Measurements from ENCODE around the gene SAV1. TPM values are rescaled to one million over a fixed set of nuclear protein-coding genes. Genes with fewer than 3 reads are reported as not detected.
A peak's percentile ranks its signal among the peaks of the same experiment; 100 is the strongest.

The SAV1 gene
- total and polyA plus RNA-seq, 2 of the 8 experiments (the other 6 are each of a cell fraction or from before 2014, with no cell fraction given): 15.9 to 78.3 TPM

DNA sequence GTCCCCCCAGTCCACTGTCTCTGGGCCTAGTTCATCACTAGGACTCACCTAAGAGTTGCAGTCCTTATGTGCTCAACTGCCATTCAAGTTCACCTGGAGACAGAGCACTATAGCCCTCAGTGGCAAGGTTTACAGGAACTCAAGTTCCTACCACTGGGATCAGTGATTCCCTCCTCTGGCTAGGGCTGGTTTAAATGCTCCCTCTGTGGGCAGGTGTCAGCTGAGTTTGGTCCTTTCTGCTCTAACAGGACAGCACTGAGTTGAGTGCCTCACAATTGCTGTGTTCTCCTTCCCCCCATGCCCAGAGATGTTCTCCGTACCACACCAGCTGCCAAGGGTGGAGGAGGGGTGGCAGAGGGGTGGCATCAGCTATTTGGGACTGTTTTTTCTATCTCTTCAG, 20.8 kb upstream of the SAV1 start:
- DNase-seq (ENCODE audit: low read depth in 1 of 2, low spot score in 2 of 2): no peak
- Histone ChIP-seq H3K18ac (ENCODE audit: extremely low read depth, low read length) (no peak overlapping the region), H3K4me2 (ENCODE audit: insufficient read depth in 1 of 2, low read depth in 2 of 2, low read length in 2 of 2) (no peak overlapping the region), H2AK5ac (ENCODE audit: low read depth, low read length) (no peak overlapping the region), H3K56ac (replicated peaks; ENCODE audit: insufficient read length, low read depth, low read length) (no peak overlapping the region), H2BK12ac (ENCODE audit: low read depth, low read length) (no peak overlapping the region), H3K79me1 (ENCODE audit: low read depth, low read length) (no peaks in the 10 kb centered on the region), H4K91ac (replicated peaks; ENCODE audit: insufficient read length, low read length) (no peak overlapping the region), H2BK15ac (ENCODE audit: low read length) (no peak overlapping the region), H3K4me1 (replicated peaks in 1 of 4; ENCODE audit: control insufficient read depth in 3 of 4, insufficient read depth in 4 of 4, low read length in 3 of 4) (no peaks in the 10 kb centered on the region), H3K14ac (ENCODE audit: insufficient read length) (no peak overlapping the region), H2BK20ac (ENCODE audit: low read length) (no peak overlapping the region), H3K23me2 (ENCODE audit: low read depth, low read length) (no peaks in the 10 kb centered on the region), H2BK5ac (ENCODE audit: low read depth, low read length) (no peak overlapping the region), H3K79me2 (ENCODE audit: control insufficient read depth in 1 of 2, insufficient read depth in 2 of 2, low read length in 2 of 2) (no peaks in the 10 kb centered on the region), H4K20me1 (replicated peaks in 1 of 2; ENCODE audit: control insufficient read depth in 1 of 2, insufficient read depth in 2 of 2, low read length in 2 of 2) (no peaks in the 10 kb centered on the region), H3K36me3 (ENCODE audit: control insufficient read depth in 2 of 4, insufficient read depth in 4 of 4, low read length in 3 of 4) (no peaks in the 10 kb centered on the region), H4K5ac (ENCODE audit: insufficient read length, low read depth, low read length) (no peak overlapping the region), H3K4me3 (ENCODE audit: extremely low read depth in 1 of 4, insufficient read depth in 2 of 4, low read depth in 3 of 4, low read length in 4 of 4) (no peak overlapping the region), H2BK120ac (replicated peaks; ENCODE audit: low read depth, low read length) (no peak overlapping the region), H3K23ac (ENCODE audit: insufficient read length) (no peak overlapping the region), H3K4ac (replicated peaks; ENCODE audit: insufficient read length, low read depth, low read length) (no peak overlapping the region), H4K8ac (ENCODE audit: extremely low read depth, insufficient read depth, low read length) (no peak overlapping the region), H3K27ac (ENCODE audit: low read depth, low read length) (no peak overlapping the region), H3K9ac (replicated peaks in 1 of 4; ENCODE audit: extremely low read depth in 1 of 4, low read depth in 3 of 4, low read length in 3 of 4) (no peak overlapping the region), H3K27me3 (replicated peaks in 1 of 4; ENCODE audit: control insufficient read depth in 3 of 4, extremely low read depth in 1 of 4, insufficient read depth in 3 of 4, low read length in 3 of 4) (no peaks in the 10 kb centered on the region), H2AFZ (ENCODE audit: low read length) (peak overlapping the region; percentile 48), H3K9me3 (ENCODE audit: insufficient read depth in 2 of 2, low read depth in 1 of 2, low read length in 1 of 2) (peaks cover 4 to 6% of the 10 kb centered on the region in 2 experiments)
- ChIA-PET POLR2A (ENCODE audit: partially characterized antibody) (interaction anchor here (0.6 to 1.4 kb wide), 2 partner anchors 19 to 20 kb away, joined by 3 read pairs; partner anchors contain the start of gene SAV1), CTCF (ENCODE audit: partially characterized antibody) (interaction anchor here (0.7 to 2.2 kb wide), 12 partner anchors 10 to 109 kb away, joined by 3 to 6 read pairs (median 4); no protein-coding TSS in a partner anchor)
- 100% methylated on average over 1 of the region's 1 CpG; no CpG with 5 or more reads in 1 of the 2 experiments for WGBS, 2 experiments (ENCODE audit: extremely low coverage in 1 of 2, insufficient coverage in 1 of 2, insufficient read length in 1 of 2, insufficient replicate concordance in 2 of 2, low coverage in 1 of 2, low lambda C conversion rate in 2 of 2, missing lambda C conversion rate in 1 of 2)
- peak; percentile 7 for FAIRE-seq
- TF ChIP-seq POLR2A (IDR thresholded peaks at IDR 0.05; ENCODE audit: control extremely low read depth in 1 of 2, low read depth in 2 of 2, low read length in 2 of 2) (no peak), NRF1 (IDR thresholded peaks at IDR 0.05; ENCODE audit: low read depth, low read length) (no peak), SIX5 (IDR thresholded peaks at IDR 0.05; ENCODE audit: low read depth, low read length) (no peak), CTCF (IDR thresholded peaks at IDR 0.05; ENCODE audit: control extremely low read depth in 1 of 3, insufficient read depth in 1 of 3, low read depth in 1 of 3, low read length in 3 of 3) (peak; percentile 21 to 43 (median 42); a peak in 3 of 4 replicates), BACH1 (IDR thresholded peaks at IDR 0.05; ENCODE audit: low read length) (no peak), BCL11A (IDR thresholded peaks at IDR 0.05; ENCODE audit: low read depth in 2 of 2, low read length in 2 of 2) (no peak), ZNF274 (IDR thresholded peaks at IDR 0.05; ENCODE audit: borderline replicate concordance, extremely low read depth, low read length) (no peak), SRF (IDR thresholded peaks at IDR 0.05; ENCODE audit: low read depth, low read length) (no peak), CBX5 (IDR thresholded peaks at IDR 0.05; ENCODE audit: low read depth, low read length) (no peak), RAD21 (IDR thresholded peaks at IDR 0.05 in 1 of 2, conservative IDR thresholded peaks at IDR 0.05 in 1 of 2; ENCODE audit: low read depth in 2 of 2, low read length in 2 of 2) (peak; percentile 54 to 61)
- TF ChIP-seq, protein P1, sequence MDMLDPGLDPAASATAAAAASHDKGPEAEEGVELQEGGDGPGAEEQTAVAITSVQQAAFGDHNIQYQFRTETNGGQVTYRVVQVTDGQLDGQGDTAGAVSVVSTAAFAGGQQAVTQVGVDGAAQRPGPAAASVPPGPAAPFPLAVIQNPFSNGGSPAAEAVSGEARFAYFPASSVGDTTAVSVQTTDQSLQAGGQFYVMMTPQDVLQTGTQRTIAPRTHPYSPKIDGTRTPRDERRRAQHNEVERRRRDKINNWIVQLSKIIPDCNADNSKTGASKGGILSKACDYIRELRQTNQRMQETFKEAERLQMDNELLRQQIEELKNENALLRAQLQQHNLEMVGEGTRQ (IDR thresholded peaks at IDR 0.05; ENCODE audit: low read length): no peak

All from H1 (cell line).